Activated naive CD4-positive, alpha-beta T cell treated with anti-CD3 and anti-CD28 coated beads, Interleukin-2, amount 50 U/mL, for 72 hours (primary cell): ENCODE results near the gene TRIM26. TPM values are rescaled to one million over a fixed set of nuclear protein-coding genes. Genes with fewer than 3 reads are reported as not detected.
"Not testable (repeated sequence)": the region's sequence is repeated elsewhere in the genome, so short reads cannot be mapped to it uniquely, and the experiment has no call there.

Experiments
- ATAC-seq, 2 donors: fragments of 150-1000 bp; cut with Tn5 transposase; 2 replicates each; pipeline ENCODE4 v1.10.0; 2021; ENCODE audit warnings: mild to moderate bottlenecking in 2 of 2, moderate library complexity in 2 of 2
- DNase-seq, 2 donors: peaks; one replicate each; pipeline ENCODE4 v3.0.0; 2021 to 2022; ENCODE audit warnings: low spot score in 2 of 2
- H3K27ac Mint-ChIP-seq, 2 donors: one replicate each; pipeline ENCODE4 v1.8.0; 2022; ENCODE audit warnings: mild to moderate bottlenecking in 2 of 2, mixed read lengths in 2 of 2
- H3K36me3 Mint-ChIP-seq, 2 donors: one replicate each; pipeline ENCODE4 v1.8.0; 2022; ENCODE audit warnings: mixed read lengths in 2 of 2
- H3K9me3 Mint-ChIP-seq, 2 donors: one replicate each; pipeline ENCODE4 v1.8.0; 2022; ENCODE audit warnings: mixed read lengths in 2 of 2
- total RNA-seq, 2 donors: library from RNA; stranded (reverse); gene quantifications; one replicate each; pipeline ENCODE4 v1.2.3, GENCODE V29; 2022

TRIM26 gene
- total RNA-seq, 2 donors from 2014 or later: 41.3 to 43.0 TPM

DNA sequence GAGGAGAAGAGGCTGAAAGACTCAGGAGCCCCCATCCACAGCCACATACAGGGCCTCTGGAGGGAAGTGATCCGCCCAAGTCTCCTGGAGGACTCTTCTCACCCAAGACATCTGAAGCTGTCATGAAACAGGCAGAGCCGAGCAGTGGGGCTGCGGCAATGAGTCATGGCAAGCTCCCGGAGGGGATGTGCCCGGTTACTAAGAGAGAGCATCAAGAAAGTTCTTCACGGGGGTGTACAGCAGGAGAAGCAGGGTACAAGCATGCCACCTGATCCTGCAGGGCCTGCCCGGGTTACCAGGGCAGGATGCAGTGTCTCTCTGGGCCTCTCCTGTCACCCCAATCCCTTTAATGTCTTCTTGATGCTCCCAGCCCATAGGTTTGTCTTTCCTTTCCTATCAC, 21.1 kb downstream of the TRIM26 start:
- peaks cover 6 to 7% of the 10 kb centered on the region in 2 donors for H3K36me3 Mint-ChIP-seq
- DNase-seq: no peak
- no peaks in the 10 kb centered on the region for H3K9me3 Mint-ChIP-seq
- H3K27ac Mint-ChIP-seq: peak overlapping the region in 1 of 2 donors; percentile 93
- ATAC-seq: no peak

DNA sequence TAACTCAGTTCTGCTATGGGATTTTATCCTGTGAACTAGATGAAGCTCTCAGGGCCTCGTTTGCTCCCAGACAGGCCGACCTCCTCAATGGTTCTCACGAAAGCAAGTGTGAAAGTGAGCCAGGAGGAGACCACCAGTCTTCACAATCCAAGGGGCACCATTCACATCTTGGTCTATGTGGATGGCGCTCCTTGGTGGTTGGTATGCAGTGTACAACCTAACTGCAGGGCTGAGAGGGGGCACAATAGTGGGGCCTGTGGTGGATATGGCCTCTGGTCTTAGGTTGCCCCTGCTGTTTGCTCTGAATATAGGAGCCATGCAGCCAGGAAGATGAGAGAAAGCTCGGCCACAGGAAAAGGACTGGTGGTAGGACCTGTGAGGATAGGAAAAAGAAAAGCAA, 24.7 kb downstream of the TRIM26 start:
- peaks cover 7 to 11% of the 10 kb centered on the region in 2 donors for H3K36me3 Mint-ChIP-seq
- no peak for ATAC-seq
- no peak for DNase-seq
- H3K9me3 Mint-ChIP-seq: no peaks in the 10 kb centered on the region
- H3K27ac Mint-ChIP-seq: peak overlapping the region in 1 of 2 donors; percentile 52

DNA sequence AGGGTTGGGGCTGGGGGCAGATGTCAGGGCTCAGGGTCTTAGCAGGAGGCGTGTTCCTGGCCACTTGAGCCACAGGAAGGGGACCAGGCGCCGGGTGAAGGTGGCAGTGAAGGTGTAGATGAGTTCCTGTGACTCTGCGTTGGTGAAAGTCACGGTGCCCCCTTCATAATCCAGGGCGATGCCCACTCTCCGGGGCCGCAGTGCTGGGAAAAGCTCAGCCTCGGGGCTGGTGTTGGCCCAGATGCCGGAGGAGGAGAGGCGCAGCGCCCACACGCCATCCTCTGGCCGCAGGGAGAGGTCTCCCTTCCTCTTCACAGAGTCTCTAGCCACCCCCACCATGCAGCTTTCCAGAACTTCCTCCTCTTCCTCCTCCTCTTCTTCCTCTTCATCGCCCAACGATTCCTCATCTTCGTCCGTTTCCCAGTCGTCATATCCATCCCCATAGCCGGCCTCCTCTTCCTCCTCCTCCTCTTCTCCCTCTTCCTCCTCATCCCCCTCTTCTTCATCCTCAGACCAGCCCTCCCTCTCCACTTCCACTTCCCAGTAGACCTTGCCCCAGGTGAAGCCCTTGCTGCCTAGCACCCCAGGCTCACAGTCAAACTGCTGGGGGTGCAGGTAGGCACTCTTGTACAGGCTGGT, 27.2 kb downstream of the TRIM26 start:
- H3K9me3 Mint-ChIP-seq: peaks cover 0 to 3% of the 10 kb centered on the region in 2 donors
- H3K27ac Mint-ChIP-seq: no peak overlapping the region
- DNase-seq (no peak), ATAC-seq (no peak)
- H3K36me3 Mint-ChIP-seq: peaks cover 7 to 11% of the 10 kb centered on the region in 2 donors

- H3K27ac Mint-ChIP-seq: peak overlapping the region; percentile 5 to 56
- DNase-seq (no peak), ATAC-seq (peak in 1 of 2 donors; percentile 28)
- peaks cover 0 to 4% of the 10 kb centered on the region in 2 donors for H3K9me3 Mint-ChIP-seq
- peaks cover 3 to 11% of the 10 kb centered on the region in 2 donors for H3K36me3 Mint-ChIP-seq
Observed at GRCh38 chr6:30184417-30185031, 28.7 kb downstream of the TRIM26 start.

DNA sequence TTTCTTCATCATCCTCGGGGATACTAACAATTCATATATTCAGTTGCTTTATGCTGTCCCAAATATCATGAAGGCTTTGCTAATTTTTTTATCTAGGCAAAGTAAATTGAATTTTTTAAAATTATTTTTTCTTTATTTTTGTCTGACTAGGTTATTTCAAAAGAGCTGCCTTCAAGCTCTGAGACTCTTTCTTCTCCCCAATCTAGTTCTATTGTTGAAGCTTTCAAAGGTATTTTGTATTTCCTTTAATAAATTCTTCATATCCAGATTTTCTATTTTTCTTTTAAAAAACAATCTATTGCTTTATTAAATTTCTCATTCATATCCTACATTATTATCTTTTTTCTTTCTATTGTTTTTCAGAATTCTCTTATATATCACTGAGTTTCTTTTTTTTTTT, 33.1 kb downstream of the TRIM26 start:
- Mint-ChIP-seq H3K27ac (no peak overlapping the region), H3K36me3 (peaks cover 4 to 6% of the 10 kb centered on the region in 2 donors), H3K9me3 (peaks cover 0 to 4% of the 10 kb centered on the region in 2 donors)
- ATAC-seq (no peak), DNase-seq (no peak)

- DNase-seq (no peak), ATAC-seq (no peak)
- H3K27ac Mint-ChIP-seq: no peak overlapping the region
- peaks cover 0 to 4% of the 10 kb centered on the region in 2 donors for H3K36me3 Mint-ChIP-seq
- H3K9me3 Mint-ChIP-seq: peaks cover 0 to 4% of the 10 kb centered on the region in 2 donors
Observed at GRCh38 chr6:30178837-30179236, 34.4 kb downstream of the TRIM26 start.

- H3K27ac Mint-ChIP-seq: no peak overlapping the region
- no peak for ATAC-seq
- no peaks in the 10 kb centered on the region for H3K9me3 Mint-ChIP-seq
- no peak for DNase-seq
- peaks cover 0 to 4% of the 10 kb centered on the region in 2 donors for H3K36me3 Mint-ChIP-seq
Observed at GRCh38 chr6:30175765-30176164, 37.4 kb downstream of the TRIM26 start.

- DNase-seq (no peak), ATAC-seq (no peak)
- no peak overlapping the region for H3K27ac Mint-ChIP-seq
- no peaks in the 10 kb centered on the region for H3K36me3 Mint-ChIP-seq
- no peaks in the 10 kb centered on the region for H3K9me3 Mint-ChIP-seq
Observed at GRCh38 chr6:30172681-30173080, 40.5 kb downstream of the TRIM26 start.

DNA sequence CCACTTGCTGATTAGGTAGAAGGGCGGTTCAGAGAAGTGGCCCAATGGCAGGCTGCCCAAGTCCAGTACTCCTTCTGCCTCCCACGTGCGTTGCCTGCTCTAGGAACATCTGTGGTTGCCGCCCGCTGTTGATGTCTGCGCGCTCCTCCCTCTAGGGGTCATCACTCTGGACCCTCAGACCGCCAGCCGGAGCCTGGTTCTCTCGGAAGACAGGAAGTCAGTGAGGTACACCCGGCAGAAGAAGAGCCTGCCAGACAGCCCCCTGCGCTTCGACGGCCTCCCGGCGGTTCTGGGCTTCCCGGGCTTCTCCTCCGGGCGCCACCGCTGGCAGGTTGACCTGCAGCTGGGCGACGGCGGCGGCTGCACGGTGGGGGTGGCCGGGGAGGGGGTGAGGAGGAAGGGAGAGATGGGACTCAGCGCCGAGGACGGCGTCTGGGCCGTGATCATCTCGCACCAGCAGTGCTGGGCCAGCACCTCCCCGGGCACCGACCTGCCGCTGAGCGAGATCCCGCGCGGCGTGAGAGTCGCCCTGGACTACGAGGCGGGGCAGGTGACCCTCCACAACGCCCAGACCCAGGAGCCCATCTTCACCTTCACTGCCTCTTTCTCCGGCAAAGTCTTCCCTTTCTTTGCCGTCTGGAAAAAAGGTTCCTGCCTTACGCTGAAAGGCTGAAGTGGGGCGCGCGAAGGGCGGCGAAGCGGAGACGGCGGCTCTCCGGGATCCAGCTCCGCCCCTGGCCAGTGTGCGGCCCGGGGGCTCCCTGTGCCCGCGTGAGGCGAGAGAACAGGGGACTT, 41.3 kb downstream of the TRIM26 start:
- peaks cover 0 to 2% of the 10 kb centered on the region in 2 donors for H3K36me3 Mint-ChIP-seq
- no peak for DNase-seq
- no peak overlapping the region for H3K27ac Mint-ChIP-seq
- ATAC-seq: peak in 1 of 2 donors; percentile 30
- no peaks in the 10 kb centered on the region for H3K9me3 Mint-ChIP-seq

DNA sequence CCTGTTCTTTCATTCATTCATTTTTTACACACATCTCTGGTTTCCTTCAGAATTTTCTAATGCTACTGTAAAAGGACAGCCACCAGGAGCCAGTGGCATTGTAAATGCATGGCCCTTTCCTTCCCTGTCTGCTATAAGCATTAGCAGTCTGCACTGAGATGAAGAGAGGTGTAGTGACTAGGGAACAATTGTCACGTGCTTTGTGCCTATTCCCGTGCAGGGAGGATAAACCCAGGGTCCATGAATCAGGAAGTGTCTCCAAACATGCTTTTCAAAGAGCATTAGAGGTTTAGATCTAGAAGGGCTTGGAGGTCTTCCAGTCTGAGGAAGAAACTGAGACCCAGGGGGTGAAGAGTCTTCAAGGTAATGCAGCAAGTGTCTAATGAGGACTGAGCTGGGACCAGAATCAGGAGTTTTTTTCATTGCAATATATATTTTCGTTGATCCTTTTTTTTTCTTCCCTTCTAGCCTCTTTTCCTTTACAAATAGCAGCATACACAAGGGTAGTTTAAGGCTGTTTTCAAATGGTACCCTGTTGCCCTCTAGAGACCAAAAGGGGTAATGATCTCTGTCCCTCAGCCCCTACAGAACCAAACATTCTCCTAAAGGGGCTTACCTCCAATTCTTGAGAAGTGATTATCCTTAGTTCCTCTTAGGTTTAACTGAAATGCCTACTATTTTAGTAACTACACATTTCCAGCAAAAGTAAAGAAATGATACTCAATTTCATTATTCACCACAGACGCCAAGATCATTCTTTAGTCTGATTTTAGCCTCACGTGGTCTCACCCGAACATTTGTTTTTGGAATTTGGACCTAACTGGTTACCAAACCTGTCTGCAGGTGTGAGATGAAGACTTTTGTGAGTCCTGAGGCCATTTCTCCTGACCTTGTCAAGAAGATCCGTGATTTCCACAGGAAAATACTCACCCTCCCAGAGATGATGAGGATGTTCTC, 43.3 kb downstream of the TRIM26 start:
- H3K27ac Mint-ChIP-seq: no peak overlapping the region
- H3K9me3 Mint-ChIP-seq: no peaks in the 10 kb centered on the region
- peak; percentile 68 to 83 for ATAC-seq
- peaks cover 0 to 8% of the 10 kb centered on the region in 2 donors for H3K36me3 Mint-ChIP-seq
- DNase-seq: peak in 1 of 2 donors; percentile 33

- Mint-ChIP-seq H3K27ac (no peak overlapping the region), H3K36me3 (peaks cover 0 to 8% of the 10 kb centered on the region in 2 donors), H3K9me3 (no peaks in the 10 kb centered on the region)
- ATAC-seq (no peak), DNase-seq (no peak)
Observed at GRCh38 chr6:30168741-30169140, 44.5 kb downstream of the TRIM26 start.

DNA sequence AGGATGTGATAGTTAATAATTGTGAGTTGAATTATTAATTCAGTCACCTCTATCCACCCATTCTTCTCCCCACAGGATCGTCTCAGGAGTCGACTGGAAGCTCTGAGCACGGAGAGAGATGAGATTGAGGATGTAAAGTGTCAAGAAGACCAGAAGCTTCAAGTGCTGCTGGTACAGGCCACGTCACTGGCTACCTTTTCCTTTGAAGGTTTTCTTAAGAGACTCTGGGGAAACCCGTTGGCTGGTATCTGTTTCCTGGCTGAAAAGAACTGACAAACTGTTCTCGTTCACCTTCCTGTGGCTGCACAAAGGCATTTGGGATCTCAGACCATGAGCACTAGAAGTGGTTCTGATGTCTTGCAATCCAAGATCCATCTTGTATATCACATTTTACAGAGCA, 46.1 kb downstream of the TRIM26 start:
- ATAC-seq (peak; percentile 40 to 73), DNase-seq (peak in 1 of 2 donors; percentile 23)
- Mint-ChIP-seq H3K36me3 (peaks cover 0 to 8% of the 10 kb centered on the region in 2 donors), H3K9me3 (no peaks in the 10 kb centered on the region), H3K27ac (no peak overlapping the region)

DNA sequence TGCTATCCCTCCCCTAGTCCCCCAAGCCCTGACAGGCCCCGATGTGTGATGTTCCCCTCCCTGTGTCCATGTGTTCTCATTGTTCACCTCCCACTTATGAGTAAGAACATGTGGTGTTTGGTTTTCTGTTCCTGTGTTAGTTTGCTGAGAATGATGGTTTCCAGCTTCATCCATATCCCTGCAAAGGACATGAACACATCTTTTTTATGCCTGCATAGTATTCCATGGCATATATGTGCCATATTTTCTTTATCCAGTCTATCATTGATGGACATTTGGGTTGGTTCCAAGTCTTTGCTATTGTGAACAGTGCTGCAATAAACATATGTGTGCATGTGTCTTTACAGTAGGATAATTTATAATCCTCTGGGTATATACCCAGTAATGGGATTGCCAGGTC, 48.0 kb downstream of the TRIM26 start:
- H3K36me3 Mint-ChIP-seq, ATAC-seq: not testable (repeated sequence)

GRCh38 chr6:30164714-30165113, 48.5 kb downstream of the TRIM26 start:
- DNase-seq (no peak), ATAC-seq (no peak)
- peaks cover 0 to 8% of the 10 kb centered on the region in 2 donors for H3K36me3 Mint-ChIP-seq
- H3K27ac Mint-ChIP-seq: no peak overlapping the region
- no peaks in the 10 kb centered on the region for H3K9me3 Mint-ChIP-seq

More for the DNA sequence above, 48.0 kb downstream of the TRIM26 start:
- not testable (repeated sequence) for DNase-seq, H3K9me3 Mint-ChIP-seq, H3K27ac Mint-ChIP-seq

GRCh38 chr6:30163918-30164654, 49.1 kb downstream of the TRIM26 start:
- H3K27ac Mint-ChIP-seq: no peak overlapping the region
- ATAC-seq: no peak
- no peaks in the 10 kb centered on the region for H3K9me3 Mint-ChIP-seq

More at GRCh38 chr6:30163918-30164654, 49.1 kb downstream of the TRIM26 start:
- DNase-seq: no peak
- peaks cover 0 to 8% of the 10 kb centered on the region in 2 donors for H3K36me3 Mint-ChIP-seq
